Peyer's patch (tissue), 4 donors: ENCODE measurements around the gene SEMA3F. TPM values are rescaled to one million over a fixed set of nuclear protein-coding genes. Genes with fewer than 3 reads are reported as not detected.
A peak's percentile ranks its signal among the peaks of the same experiment; 100 is the strongest.

Experiments
- DNase-seq, 3 donors: peaks; one replicate each; pipeline ENCODE4 v3.0.0-alpha.2; 2017 to 2019
- H3K27ac ChIP-seq, 4 donors: fragments of 200-600 bp; sonication (generic); one replicate each; pipeline ENCODE4 v1.5.1; 2016 to 2019
- H3K27me3 ChIP-seq, 2 donors: fragments of 200-600 bp; sonication (generic); one replicate each; pipeline ENCODE4 v1.5.1; 2019
- H3K36me3 ChIP-seq, 3 donors: fragments of 200-600 bp; sonication (generic); one replicate each; pipeline ENCODE4 v1.5.1; 2016 to 2019
- H3K4me1 ChIP-seq, 4 donors: fragments of 200-600 bp; sonication (generic); one replicate each; pipeline ENCODE4 v1.5.1; 2016 to 2019
- H3K4me3 ChIP-seq, 4 donors: fragments of 200-600 bp; sonication (generic); 1 replicate in 3 of 4; 2 replicates in 1 of 4; pipeline ENCODE4 v1.5.1; 2016 to 2019; ENCODE audit warnings: mild to moderate bottlenecking in 1 of 4
- H3K9me3 ChIP-seq, 4 donors: fragments of 200-600 bp; sonication (generic); one replicate each; pipeline ENCODE4 v1.5.1; 2016 to 2019; ENCODE audit warnings: mild to moderate bottlenecking in 1 of 4
- CTCF ChIP-seq, 6 experiments: fragments of 450-650 bp in 4 of 6; fragments of 200-600 bp in 2 of 6; sonication (generic) in 1 of 6; IDR thresholded peaks; one replicate each; pipeline ENCODE4 v1.5.1; 2017 to 2019; ENCODE audit warnings: antibody characterized with exemption in 6 of 6, mild to moderate bottlenecking in 3 of 6, moderate library complexity in 1 of 6
- POLR2A ChIP-seq, 2 donors: fragments of 450-650 bp; IDR thresholded peaks; one replicate each; pipeline ENCODE4 v1.5.1; 2017; ENCODE audit warnings: antibody characterized with exemption in 2 of 2, mild to moderate bottlenecking in 2 of 2, moderate library complexity in 2 of 2
- total RNA-seq, 4 donors: library from RNA; depleted of rRNA; stranded (reverse); fragments of >200 nt; gene quantifications; one replicate each; pipeline ENCODE4 v1.1.0, GENCODE V29; 2016

SEMA3F gene
- total RNA-seq, 4 donors from 2014 or later = 21.2 to 41.0 (median 23.2) TPM

GRCh38 chr3:50153782-50154475, 1.2 kb upstream of the SEMA3F start:
- no peak for TF ChIP-seq CTCF (IDR thresholded peaks at IDR 0.05)
- no peak for TF ChIP-seq POLR2A (IDR thresholded peaks at IDR 0.05)

GRCh38 chr3:50154476-50154839, 666 bp upstream of the SEMA3F start:
- Histone ChIP-seq H3K27ac (peak overlapping the region; percentile 37 to 83 (median 71)), H3K4me1 (peaks cover 0 to 50% (median 13%) of the 10 kb centered on the region in 4 donors), H3K36me3 (no peaks in the 10 kb centered on the region), H3K4me3 (peak overlapping the region; percentile 46 to 83 (median 74)), H3K9me3 (no peaks in the 10 kb centered on the region), H3K27me3 (no peaks in the 10 kb centered on the region)
- TF ChIP-seq POLR2A (IDR thresholded peaks at IDR 0.05) = no peak
- peak in 4 of 6 experiments; percentile 8 to 47 (median 28) for TF ChIP-seq CTCF (IDR thresholded peaks at IDR 0.05)
- DNase-seq = no peak

More at GRCh38 chr3:50153782-50154475, 1.2 kb upstream of the SEMA3F start:
- DNase-seq = no peak
- Histone ChIP-seq H3K27me3 (no peaks in the 10 kb centered on the region), H3K9me3 (no peaks in the 10 kb centered on the region), H3K4me3 (peak overlapping the region; percentile 46 to 83 (median 74)), H3K36me3 (no peaks in the 10 kb centered on the region), H3K4me1 (peaks cover 0 to 50% (median 13%) of the 10 kb centered on the region in 4 donors), H3K27ac (peak overlapping the region in 2 of 4 donors; percentile 37 to 83)

DNA sequence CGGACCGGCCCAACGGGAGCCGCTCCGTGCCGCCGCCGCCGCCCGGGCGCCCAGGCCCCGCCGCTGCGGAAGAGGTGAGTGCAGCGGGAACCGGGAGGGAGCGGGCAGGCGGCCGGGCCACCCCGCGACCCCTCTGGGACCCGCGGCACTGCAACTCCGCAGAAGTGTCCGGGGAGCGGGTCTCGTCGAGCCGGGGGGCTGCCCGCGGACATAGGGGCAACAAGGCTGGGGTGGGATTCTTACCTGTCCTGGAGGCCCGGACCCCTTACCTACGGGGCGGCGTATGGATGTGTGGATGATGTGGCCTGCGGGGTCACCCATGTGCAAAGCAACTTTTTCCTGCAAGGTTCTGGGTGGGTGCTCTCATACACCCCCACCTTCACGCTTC, 361 bp downstream of the SEMA3F start:
- TF ChIP-seq POLR2A (IDR thresholded peaks at IDR 0.05) = no peak
- no peak for TF ChIP-seq CTCF (IDR thresholded peaks at IDR 0.05)
- Histone ChIP-seq H3K9me3 (no peaks in the 10 kb centered on the region), H3K36me3 (no peaks in the 10 kb centered on the region), H3K27me3 (no peaks in the 10 kb centered on the region), H3K27ac (peak overlapping the region; percentile 33 to 83 (median 71)), H3K4me3 (peak overlapping the region; percentile 46 to 83 (median 74)), H3K4me1 (peaks cover 0 to 57% (median 13%) of the 10 kb centered on the region in 4 donors)
- no peak for DNase-seq

DNA sequence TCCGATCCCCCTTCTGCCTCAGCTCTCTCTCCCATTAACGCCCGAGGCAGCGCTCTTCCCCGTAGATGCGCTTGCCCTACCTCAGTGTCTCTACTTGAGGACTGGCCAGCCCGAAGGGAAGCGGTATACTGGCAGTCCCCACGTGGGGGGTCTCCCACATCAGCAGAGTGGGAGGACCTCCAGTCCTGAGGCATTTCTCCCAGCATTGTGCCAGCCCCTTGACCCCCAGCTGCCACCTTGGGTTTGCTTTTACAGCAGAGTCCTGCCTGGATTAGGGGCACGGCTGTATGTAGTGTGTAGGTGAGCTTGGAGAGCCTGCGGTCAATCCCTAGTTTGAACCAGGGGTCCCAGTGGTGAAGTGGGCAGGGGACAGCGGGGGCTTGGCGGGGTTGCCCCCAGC, 767 bp downstream of the SEMA3F start:
- H3K4me1 ChIP-seq = peaks cover 0 to 59% (median 13%) of the 10 kb centered on the region in 4 donors
- no peaks in the 10 kb centered on the region for H3K27me3 ChIP-seq
- DNase-seq = no peak
- peak overlapping the region in 3 of 4 donors; percentile 33 to 83 (median 82) for H3K27ac ChIP-seq
- no peak for TF ChIP-seq CTCF (IDR thresholded peaks at IDR 0.05)
- no peak for TF ChIP-seq POLR2A (IDR thresholded peaks at IDR 0.05)
- H3K36me3 ChIP-seq = no peaks in the 10 kb centered on the region
- peak overlapping the region; percentile 46 to 83 (median 74) for H3K4me3 ChIP-seq
- no peaks in the 10 kb centered on the region for H3K9me3 ChIP-seq

- Histone ChIP-seq H3K4me1 (peaks cover 0 to 57% (median 13%) of the 10 kb centered on the region in 4 donors), H3K36me3 (no peaks in the 10 kb centered on the region), H3K27me3 (no peaks in the 10 kb centered on the region), H3K27ac (peak overlapping the region; percentile 26 to 83 (median 44)), H3K9me3 (no peaks in the 10 kb centered on the region), H3K4me3 (peak overlapping the region in 3 of 4 donors; percentile 15 to 77 (median 71))
- TF ChIP-seq POLR2A (IDR thresholded peaks at IDR 0.05) (peak; percentile 30 to 34), CTCF (IDR thresholded peaks at IDR 0.05) (no peak)
- peak in 1 of 3 donors; percentile 65 for DNase-seq
These were observed 1.7 kb downstream of the SEMA3F start for GRCh38 chr3:50156549-50157493.
